Fibroblast of lung (primary cell): ENCODE data around the gene MTOR. TPM values are rescaled to one million over a fixed set of nuclear protein-coding genes. Genes with fewer than 3 reads are reported as not detected.
"Not testable (repeated sequence)": the region's sequence is repeated elsewhere in the genome, so short reads cannot be mapped to it uniquely, and the experiment has no call there.

ENCODE experiments used
- DNase-seq, 2 donors: peaks; one replicate each; pipeline versions ENCODE4 v3.0.0 to v3.0.0-alpha.2; 2010; ENCODE audit warnings: low read depth in 2 of 2
- H2AFZ ChIP-seq: 2 replicates; pipeline ENCODE4 v1.5.1; 2012; ENCODE audit warnings: low read length, control low read depth, inconsistent platforms
- H3K27ac ChIP-seq: 2 replicates; pipeline ENCODE4 v1.5.1; 2011; ENCODE audit warnings: low read length, control low read depth; ENCODE audit not compliant: insufficient read depth
- H3K27me3 ChIP-seq: 2 replicates; pipeline ENCODE4 v1.5.1; 2011; ENCODE audit warnings: mild to moderate bottlenecking, low read length; ENCODE audit not compliant: control insufficient read depth, insufficient read depth
- H3K36me3 ChIP-seq: 2 replicates; pipeline ENCODE4 v1.5.1; 2011; ENCODE audit warnings: low read length; ENCODE audit not compliant: control insufficient read depth, insufficient read depth
- H3K4me1 ChIP-seq: 2 replicates; pipeline ENCODE4 v1.5.1; 2011; ENCODE audit warnings: low read length; ENCODE audit not compliant: control insufficient read depth, insufficient read depth; ENCODE audit errors: extremely low read depth
- H3K4me2 ChIP-seq: 2 replicates; pipeline ENCODE4 v1.5.1; 2011; ENCODE audit warnings: low read length, control low read depth; ENCODE audit not compliant: insufficient read depth; ENCODE audit errors: extremely low read depth
- H3K4me3 ChIP-seq, 4 experiments: fragments of 200-600 bp in 1 of 4; sonication (generic) in 1 of 4; replicated peaks in 1 of 4; 2 replicates each; pipeline ENCODE4 v1.5.1; 2011 to 2016; ENCODE audit warnings: low read length in 4 of 4, low read depth in 3 of 4, mild to moderate bottlenecking in 3 of 4, control low read depth in 2 of 4, inconsistent platforms in 1 of 4, mixed read lengths in 1 of 4; ENCODE audit not compliant: insufficient read depth in 1 of 4; ENCODE audit errors: control extremely low read depth in 1 of 4
- H3K79me2 ChIP-seq: 2 replicates; pipeline ENCODE4 v1.5.1; 2012; ENCODE audit warnings: mild to moderate bottlenecking, low read length, inconsistent platforms; ENCODE audit not compliant: control insufficient read depth, insufficient read depth
- H3K9ac ChIP-seq: 2 replicates; pipeline ENCODE4 v1.5.1; 2011; ENCODE audit warnings: mild to moderate bottlenecking, low read length, control low read depth; ENCODE audit not compliant: insufficient read depth
- H3K9me3 ChIP-seq: 2 replicates; pipeline ENCODE4 v1.5.1; 2012; ENCODE audit warnings: low read depth, low read length; ENCODE audit not compliant: control insufficient read depth, insufficient read depth
- H4K20me1 ChIP-seq: 2 replicates; pipeline ENCODE4 v1.5.1; 2011; ENCODE audit warnings: low read length; ENCODE audit not compliant: control insufficient read depth, insufficient read depth; ENCODE audit errors: extremely low read depth
- CTCF ChIP-seq, 2 donors: IDR thresholded peaks in 1 of 2; conservative IDR thresholded peaks in 1 of 2; 1 replicate in 1 of 2; 2 replicates in 1 of 2; pipeline ENCODE4 v1.5.1; 2011 to 2012; ENCODE audit warnings: low read length in 2 of 2, control low read depth in 1 of 2, inconsistent platforms in 1 of 2, low read depth in 1 of 2, mild to moderate bottlenecking in 1 of 2
- EZH2 ChIP-seq: IDR thresholded peaks from 2 replicates; pipeline ENCODE4 v1.5.1; 2012; ENCODE audit warnings: low read length, control low read depth, mild to moderate bottlenecking; ENCODE audit errors: missing control alignments
- polyA plus RNA-seq, 2 donors: library from polyadenylated mRNA; depleted of rRNA in 1 of 2; stranded (reverse) in 1 of 2; unstranded in 1 of 2; fragments of >200 nt; gene quantifications; 2 replicates each; pipeline ENCODE4 v1.2.1, GENCODE V29; 2011 to 2012; ENCODE audit warnings: missing spikeins in 1 of 2
- total RNA-seq: library from RNA; depleted of rRNA; stranded (reverse); fragments of >200 nt; gene quantifications from 2 replicates; pipeline ENCODE4 v1.2.1, GENCODE V29; 2014

MTOR gene
- total and polyA plus RNA-seq, 2 donors (not counting 1 experiment from before 2014, with no cell fraction given): 20.2 to 36.2 TPM

DNA sequence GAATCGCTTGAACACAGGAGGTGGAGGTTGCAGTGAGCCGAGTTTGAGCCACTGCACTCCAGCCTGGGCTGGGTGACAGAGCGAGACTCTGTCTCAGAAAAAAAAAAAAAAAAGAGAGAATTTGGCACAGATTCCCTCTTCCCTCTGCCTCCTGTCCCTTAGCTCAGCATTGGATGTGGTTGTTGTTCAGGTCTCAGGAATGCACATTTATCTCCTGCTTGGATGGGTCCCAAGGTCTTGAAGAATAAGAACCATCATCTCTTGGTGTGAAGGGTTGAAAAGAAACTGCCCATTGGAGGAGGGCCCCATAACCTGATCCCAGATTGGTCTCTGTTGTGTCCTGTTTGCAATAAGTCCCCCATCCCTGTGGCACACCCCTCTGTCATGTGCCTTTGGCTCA lies 45.5 kb upstream of the MTOR start:
- H3K4me3 ChIP-seq: no peak overlapping the region
- H3K36me3 ChIP-seq: no peaks in the 10 kb centered on the region
- no peaks in the 10 kb centered on the region for H3K9me3 ChIP-seq
- no peak overlapping the region for H2AFZ ChIP-seq
- peaks cover 9% of the 10 kb centered on the region for H3K27me3 ChIP-seq
- no peaks in the 10 kb centered on the region for H3K79me2 ChIP-seq
- TF ChIP-seq CTCF (conservative IDR thresholded peaks at IDR 0.05 in 1 of 2, IDR thresholded peaks at IDR 0.05 in 1 of 2; ENCODE audit: low read depth in 1 of 2, low read length in 2 of 2) (no peak), EZH2 (no peak)
- no peak overlapping the region for H3K9ac ChIP-seq
- H4K20me1 ChIP-seq: no peaks in the 10 kb centered on the region
- no peaks in the 10 kb centered on the region for H3K4me1 ChIP-seq
- no peak overlapping the region for H3K4me2 ChIP-seq
- H3K27ac ChIP-seq: no peak overlapping the region
- DNase-seq: peak; percentile 7 to 65

DNA sequence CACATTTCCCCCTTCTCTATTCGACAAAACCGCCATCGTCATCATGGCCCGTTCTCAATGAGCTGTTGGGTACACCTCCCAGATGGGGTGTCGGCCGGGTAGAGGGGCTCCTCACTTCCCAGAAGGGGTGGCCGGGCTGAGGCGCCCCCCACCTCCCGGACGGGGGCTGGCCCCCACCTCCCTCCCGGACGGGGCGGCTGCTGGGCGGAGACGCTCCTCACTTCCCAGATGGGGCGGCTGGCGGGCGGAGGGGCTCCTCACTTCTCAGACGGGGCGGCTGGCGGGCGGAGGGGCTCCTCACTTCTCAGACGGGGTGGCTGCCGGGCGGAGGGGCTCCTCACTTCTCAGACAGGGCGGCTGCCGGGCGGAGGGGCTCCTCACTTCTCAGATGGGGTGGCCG lies 43.2 kb upstream of the MTOR start:
- not testable (repeated sequence) for H3K4me1 ChIP-seq, H3K9ac ChIP-seq, H3K27ac ChIP-seq, H3K4me3 ChIP-seq, H2AFZ ChIP-seq, H3K9me3 ChIP-seq, H3K27me3 ChIP-seq, DNase-seq, H3K79me2 ChIP-seq, H3K4me2 ChIP-seq, H4K20me1 ChIP-seq, H3K36me3 ChIP-seq

DNA sequence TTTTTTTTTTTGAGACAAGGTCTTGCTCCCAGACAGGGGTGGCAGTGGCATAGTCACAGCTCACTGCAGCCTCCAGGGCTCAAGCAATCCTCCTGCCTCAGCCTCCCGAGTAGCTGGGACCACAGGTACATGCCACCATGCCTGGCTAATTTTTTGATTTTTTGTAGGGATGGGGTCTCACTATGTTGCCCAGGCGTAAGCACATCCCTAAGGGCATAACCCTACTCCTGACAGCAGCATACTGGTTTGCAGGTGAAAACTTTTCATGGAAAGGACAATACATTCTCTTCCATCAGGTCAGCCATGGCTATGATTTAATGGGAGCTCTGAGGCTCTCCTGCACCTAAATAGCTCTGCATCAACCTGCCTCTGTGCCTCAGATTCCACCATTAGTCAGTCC lies 40.0 kb upstream of the MTOR start:
- Histone ChIP-seq H4K20me1 (no peaks in the 10 kb centered on the region), H2AFZ (no peak overlapping the region), H3K27ac (no peak overlapping the region), H3K4me1 (no peaks in the 10 kb centered on the region), H3K79me2 (no peaks in the 10 kb centered on the region), H3K27me3 (no peaks in the 10 kb centered on the region), H3K36me3 (no peaks in the 10 kb centered on the region), H3K4me3 (no peak overlapping the region), H3K9me3 (no peaks in the 10 kb centered on the region), H3K9ac (no peak overlapping the region), H3K4me2 (no peak overlapping the region)
- DNase-seq: no peak
- no peak for TF ChIP-seq CTCF (conservative IDR thresholded peaks at IDR 0.05 in 1 of 2, IDR thresholded peaks at IDR 0.05 in 1 of 2; ENCODE audit: low read depth in 1 of 2, low read length in 2 of 2)
- no peak for TF ChIP-seq EZH2
